ENCODE measurements around the gene CRIM1.

GRCh38 chr2:36389091-36389564, 33.5 kb downstream of the CRIM1 start:
- TF ChIP-seq CTCF (IDR thresholded peaks at IDR 0.05) (no peak), POLR2A (IDR thresholded peaks at IDR 0.05) (no peak)
